RKO (cell line): Measurements from ENCODE around the gene TBC1D8.

Experiments used
- DNase-seq: peaks from one replicate; pipeline ENCODE4 v3.0.0-alpha.2; 2016; ENCODE audit warnings: low spot score

Gene TBC1D8

DNA sequence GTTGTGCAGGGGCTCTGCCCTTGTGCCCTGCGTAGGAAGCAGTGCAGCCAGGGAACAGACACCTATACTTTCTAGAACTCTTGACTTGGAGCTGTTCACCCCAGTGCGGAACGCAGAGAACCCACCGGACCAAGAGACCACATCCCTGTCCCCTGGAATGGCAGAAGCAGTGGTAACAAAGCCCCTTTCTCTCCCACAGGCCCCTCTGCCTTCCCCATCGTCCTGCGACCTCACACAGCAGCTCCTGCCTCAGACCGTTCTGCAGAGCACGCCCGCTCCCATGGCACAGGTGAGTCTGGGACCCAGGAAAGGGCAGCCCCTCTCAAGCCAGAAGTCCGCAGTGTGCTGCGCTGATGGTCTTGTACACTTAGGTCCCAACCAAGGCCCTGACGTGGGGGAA, 173.7 kb downstream of the TBC1D8 start:
- DNase-seq = no peak

- DNase-seq = no peak
These were observed 174.4 kb downstream of the TBC1D8 start for GRCh38 chr2:100976645-100977391.

- DNase-seq = no peak
These were observed 175.1 kb downstream of the TBC1D8 start for GRCh38 chr2:100976061-100976460.

DNA sequence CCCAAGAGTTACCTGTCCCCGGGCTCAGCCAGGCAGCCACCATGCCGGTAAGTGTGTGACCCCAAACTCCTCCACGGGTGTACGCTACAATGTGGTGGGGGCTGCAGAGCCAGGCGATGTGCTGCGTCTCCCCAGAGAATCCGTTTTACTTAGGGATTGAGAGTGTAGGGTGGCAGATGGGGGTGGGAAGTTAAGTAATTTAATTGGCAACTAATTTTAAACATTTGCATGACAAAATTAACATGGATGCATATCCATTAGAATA, 175.7 kb downstream of the TBC1D8 start:
- DNase-seq = no peak

DNA sequence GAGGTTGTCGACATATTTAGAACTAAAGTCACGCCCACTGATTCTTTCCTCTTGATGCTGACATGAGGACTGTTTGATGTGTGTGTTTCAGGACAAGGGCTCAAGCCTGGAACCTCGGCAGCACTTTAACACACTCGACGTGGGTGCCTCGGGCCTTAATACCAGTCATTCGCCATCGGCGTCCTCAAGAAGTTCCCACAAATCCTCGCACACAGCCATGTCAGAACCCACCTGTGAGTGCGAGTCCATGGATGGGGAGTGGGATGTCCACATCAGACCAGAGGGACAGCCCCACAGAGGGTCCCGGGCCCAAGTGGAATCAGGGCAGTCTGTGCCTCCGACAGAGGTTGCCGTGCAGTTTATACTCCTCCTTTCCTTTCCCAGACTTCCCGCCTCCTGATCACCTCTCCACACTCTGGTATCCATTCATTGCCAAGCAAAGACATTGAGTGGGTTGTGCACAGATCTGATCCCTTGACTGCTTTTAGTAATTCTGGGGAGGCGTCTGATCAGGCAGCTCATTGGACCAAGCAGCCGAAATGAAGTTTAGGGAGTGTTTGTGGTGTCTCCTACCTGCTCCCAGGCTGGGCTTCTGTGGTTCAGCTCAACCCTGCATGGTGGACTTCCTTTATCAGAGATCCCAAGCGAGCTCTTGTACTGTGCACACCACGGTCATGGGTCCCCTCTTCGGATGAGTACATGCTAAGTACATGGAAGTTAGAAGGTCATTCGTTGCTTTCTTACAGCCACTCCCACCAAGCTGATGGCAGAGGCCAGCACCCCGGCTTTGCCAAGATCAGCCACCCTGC, 176.3 kb downstream of the TBC1D8 start:
- no peak for DNase-seq

- no peak for DNase-seq
These were observed 178.7 kb downstream of the TBC1D8 start for GRCh38 chr2:100972452-100972851.

GRCh38 chr2:100971221-100971620, 180.0 kb downstream of the TBC1D8 start:
- DNase-seq = no peak

DNA sequence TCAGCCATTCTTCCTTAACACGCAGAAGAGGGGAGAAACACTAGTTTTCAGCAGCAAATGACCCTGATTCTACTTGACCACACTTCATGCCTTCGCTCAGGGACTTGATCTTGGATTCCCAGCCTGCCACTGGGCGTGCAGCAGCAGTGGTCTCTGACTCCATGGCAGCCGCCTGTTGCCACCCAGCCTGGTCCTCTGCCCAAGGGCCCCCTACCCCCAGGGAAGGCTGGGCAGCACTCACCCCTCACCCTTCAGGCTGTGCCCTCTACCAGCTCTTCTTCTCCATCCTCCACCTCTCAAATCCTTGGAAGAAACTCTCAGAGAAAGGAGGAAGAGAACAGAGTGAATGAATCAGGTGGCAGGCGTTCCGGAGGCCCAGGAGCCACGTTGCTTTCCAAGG, 181.2 kb downstream of the TBC1D8 start:
- no peak for DNase-seq

- no peak for DNase-seq
These were observed 182.7 kb downstream of the TBC1D8 start for GRCh38 chr2:100968146-100969145.

DNA sequence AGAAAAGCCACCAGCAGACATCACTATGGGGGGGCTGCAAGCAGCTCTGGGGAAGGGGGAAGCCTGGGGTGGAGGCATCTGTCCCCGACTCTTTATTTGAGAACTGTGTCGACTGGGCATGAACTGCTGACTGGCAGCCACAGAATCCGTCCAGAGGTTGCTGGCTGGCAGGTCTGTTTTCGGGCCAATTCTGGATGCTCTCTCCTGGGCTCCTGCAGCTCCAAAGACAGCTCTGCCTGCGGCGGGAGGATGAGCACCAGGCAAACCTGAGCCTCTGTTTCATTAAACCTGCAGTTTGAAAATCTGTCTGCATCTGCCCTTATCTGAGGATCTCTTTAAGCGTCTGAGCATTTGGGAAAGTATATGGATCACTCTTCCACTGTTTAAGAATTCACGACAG, 183.5 kb downstream of the TBC1D8 start:
- DNase-seq = no peak

DNA sequence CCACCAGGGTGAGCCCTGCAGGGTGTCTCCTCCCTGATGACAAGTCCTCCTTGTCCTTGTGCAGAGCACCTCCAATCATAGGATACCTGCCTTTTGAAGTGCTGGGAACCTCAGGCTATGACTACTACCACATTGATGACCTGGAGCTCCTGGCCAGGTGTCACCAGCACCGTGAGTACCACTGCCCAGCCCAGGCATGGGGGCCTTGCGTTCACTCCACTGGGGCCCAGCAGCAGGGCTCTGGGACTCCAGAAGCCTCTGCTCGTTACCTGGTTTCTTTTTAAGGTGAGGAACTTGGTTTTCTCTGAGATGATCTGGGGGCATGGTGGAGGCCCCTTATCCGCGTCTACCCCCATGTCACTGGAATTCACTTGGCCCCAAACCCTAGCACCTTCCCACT, 185.6 kb downstream of the TBC1D8 start:
- no peak for DNase-seq

- DNase-seq = no peak
These were observed 186.5 kb downstream of the TBC1D8 start for GRCh38 chr2:100964681-100965169.

- DNase-seq = no peak
These were observed 187.0 kb downstream of the TBC1D8 start for GRCh38 chr2:100964222-100964621.

DNA sequence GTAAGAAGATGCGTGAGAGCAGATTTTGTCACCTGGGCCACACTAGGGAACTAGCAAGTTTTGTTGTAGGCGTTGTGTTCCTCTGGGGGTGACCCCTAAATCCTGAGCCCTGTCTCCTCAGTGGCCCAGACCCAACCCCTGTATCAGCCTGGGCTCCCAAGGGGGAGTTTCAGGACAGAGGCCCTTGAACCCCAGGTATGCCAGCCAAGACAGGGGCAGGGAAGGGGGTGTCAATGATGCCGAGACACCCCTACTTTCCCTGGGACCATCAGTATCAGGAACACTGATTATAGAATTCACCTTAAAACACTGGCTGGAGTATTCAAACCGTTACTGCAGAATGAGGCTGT, 188.2 kb downstream of the TBC1D8 start:
- no peak for DNase-seq

GRCh38 chr2:100962366-100963025, 188.7 kb downstream of the TBC1D8 start:
- DNase-seq = no peak

GRCh38 chr2:100960688-100961087, 190.5 kb downstream of the TBC1D8 start:
- DNase-seq = no peak

GRCh38 chr2:100959225-100959880, 191.8 kb downstream of the TBC1D8 start:
- DNase-seq = no peak

GRCh38 chr2:100957996-100958653, 193.1 kb downstream of the TBC1D8 start:
- no peak for DNase-seq
